Islet precursor cell (in vitro differentiated cells): ENCODE data around the gene UST.
"Not testable (repeated sequence)": the region's sequence is repeated elsewhere in the genome, so short reads cannot be mapped to it uniquely, and the experiment has no call there.

ENCODE experiments used
- DNase-seq: peaks from one replicate; pipeline ENCODE4 v3.0.0-alpha.2; 2018

Gene UST

DNA sequence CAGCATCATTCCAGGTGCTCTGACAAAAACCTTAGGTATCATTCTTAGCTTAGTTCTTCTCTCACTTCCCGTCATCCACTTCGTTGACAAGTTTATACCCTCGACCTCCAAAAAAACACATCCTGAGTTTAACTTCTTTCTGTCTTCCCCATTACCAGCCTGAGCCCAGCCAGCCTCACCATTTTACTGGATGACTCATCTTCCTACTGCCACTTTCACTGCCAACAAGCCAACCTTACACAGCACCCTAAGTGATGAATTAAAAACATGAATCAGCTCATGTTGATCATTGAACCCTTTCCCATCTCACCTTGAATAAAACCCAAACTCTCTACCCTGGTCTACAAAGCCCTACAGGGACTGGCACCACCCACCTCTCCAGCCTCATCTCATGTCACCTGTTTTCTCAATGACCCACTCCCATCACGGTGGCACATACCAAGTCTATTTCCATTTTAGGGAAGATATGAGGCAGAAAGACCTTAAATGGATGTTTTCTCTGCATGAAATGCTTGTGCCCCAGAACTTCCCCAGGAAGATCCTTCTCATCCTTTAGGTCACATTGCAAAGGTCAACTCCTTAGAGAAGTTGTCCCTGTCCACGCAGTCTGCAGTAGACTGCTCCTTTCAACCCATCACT, 9.9 kb upstream of the UST start:
- DNase-seq: no peak

DNA sequence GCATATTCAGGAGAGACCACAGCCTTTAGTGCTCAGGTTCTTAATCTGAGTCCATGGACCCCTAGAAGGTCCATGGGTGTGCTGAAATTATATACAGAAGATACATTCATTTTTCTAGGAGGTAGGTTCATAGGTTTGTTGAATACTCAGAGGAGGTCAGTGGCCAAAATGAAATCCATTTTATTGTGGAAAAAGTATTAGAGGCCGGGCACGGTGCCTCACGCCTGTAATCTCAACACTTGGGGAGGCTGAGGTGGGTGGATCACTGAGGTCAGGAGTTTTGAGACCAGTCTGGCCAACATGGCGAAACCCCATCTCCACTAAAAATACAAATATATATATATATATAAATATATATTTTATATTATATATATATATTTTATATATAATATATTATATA, 9.0 kb upstream of the UST start:
- DNase-seq: no peak

DNA sequence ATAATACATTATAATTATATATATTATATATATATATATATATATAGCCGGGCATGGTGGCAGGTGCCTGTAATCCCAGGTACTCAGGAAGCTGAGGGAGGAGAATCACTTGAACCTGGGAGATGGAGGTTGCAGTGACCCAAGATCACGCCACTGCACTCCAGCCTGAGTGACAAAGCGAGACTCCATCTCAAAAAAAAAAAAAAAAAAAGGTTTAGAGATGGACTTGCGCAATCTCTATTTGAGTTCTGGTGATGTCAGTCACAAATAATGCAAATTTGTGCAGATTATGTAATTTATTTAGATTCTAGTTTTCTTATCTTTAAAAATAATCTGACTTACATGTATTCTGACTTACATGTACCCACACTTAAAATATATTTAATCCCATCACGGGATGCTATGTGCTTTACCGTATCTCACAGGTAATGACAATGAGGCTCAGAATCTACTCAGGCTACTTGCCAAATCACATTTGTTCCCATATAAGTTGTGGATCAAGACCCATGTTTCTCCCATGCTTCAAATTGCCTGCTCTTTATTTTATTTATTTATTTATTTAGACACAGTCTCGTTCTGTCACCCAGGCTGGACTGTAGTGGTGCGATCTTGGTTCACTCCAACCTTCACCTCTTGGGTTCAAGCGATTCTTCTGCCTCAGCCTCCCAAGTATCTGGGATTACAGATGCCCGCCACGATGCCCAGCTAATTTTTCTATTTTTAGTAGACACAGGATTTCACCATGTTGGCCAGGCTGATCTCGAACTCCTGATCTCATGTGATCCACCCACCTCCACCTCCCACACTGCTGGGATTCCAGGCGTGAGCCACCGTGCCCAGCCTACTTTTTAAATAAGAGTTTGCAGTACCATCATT, 7.6 kb upstream of the UST start:
- no peak for DNase-seq

DNA sequence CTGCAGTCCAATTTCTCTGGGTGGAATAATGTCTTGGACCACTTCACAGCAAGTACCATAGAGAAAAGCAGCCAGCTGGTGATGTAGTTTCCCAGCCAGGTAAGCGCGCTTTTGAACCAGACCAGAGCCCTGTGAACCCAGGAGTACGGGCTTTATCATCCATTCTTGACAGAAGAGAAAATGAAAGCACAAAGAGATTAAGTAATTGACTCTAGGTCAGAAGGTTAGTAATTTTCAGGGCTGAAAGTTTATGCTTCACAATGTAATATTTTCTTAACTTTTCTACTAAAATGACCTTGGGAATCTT, 7.1 kb upstream of the UST start:
- DNase-seq: no peak

DNA sequence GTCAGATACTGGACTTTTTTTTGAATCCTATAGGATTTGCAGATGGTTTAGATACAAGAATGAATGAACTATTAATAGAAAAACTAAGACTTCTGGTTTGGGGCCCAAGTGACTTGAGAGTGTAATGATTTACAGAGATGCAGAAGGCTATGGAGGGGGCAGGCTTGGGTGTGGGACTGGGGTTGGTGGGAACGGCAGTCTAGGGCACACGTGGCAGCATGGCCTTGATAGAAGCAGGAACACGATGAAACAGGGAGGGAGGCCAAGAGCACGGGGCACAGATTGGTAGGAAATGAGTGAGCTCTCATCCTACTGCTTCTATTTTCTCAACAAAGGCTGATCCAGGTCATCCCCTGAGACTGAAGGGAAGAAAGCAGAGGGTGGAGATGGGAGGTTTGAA, 3.4 kb upstream of the UST start:
- DNase-seq: no peak

DNA sequence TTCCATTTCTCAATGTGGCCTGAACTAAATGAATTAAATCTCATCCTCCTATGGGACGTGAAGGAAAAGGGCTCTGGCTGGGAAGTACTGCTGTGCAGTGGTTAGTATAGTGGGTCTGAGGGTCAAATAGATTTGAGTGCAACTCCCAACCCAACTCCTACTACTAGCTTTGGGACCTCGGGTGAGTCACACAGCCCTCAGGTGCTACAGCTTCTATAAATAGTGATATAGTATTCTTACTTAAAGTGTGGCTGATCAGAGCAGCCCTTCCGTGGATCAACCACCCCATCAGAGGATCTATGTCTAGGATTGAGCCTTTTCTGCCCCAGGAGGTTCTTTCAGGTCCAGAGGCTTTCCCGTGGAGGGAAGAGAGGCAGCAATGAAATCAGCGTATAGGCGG, 904 bp upstream of the UST start:
- no peak for DNase-seq

DNA sequence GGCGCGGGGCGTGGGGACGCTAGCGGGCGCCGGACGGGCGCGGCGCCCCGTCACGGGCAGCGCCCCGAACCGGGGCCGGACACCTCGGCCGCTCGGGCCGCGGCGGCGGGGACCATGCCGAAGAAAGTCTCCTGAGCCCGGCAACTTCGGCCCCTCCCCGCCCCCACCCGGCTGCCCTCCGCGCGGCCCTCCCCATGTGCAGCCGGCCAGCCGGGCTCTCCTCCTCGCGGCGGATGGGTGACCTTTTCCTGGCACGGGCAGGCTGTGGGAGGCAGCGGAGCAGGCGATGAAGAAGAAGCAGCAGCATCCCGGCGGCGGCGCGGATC, 278 bp downstream of the UST start:
- DNase-seq: peak; percentile 74

DNA sequence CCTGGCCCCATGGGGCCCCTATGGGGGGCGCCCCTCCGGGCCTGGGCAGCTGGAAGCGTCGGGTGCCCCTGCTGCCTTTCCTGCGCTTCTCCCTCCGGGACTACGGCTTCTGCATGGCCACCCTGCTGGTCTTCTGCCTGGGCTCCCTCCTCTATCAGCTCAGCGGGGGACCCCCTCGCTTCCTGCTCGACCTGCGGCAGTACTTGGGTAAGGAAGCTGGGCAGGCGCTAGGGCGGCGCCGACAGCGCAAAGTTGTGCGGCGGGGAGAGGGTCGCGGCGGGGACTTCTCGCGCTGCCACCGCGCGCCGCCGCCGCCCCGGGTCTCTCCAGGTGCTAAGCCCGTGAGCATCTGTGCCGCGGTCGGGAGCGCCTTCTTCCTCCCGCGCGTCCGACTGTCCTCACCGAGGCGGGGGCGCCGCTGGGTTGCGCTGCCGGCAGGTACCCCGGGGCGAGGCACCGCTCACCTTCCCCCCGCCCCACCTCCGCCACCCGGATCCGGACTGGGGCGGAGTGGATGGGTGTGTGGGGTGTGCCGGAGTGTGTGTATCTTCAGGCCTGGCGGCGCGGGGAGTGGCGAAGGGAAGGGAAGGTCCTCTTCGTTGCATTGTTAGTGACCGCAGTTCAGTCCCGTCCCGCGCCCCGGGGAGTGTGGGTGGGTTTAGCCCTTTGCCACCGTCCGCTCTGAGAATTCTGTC, 788 bp downstream of the UST start:
- peak; percentile 79 for DNase-seq

DNA sequence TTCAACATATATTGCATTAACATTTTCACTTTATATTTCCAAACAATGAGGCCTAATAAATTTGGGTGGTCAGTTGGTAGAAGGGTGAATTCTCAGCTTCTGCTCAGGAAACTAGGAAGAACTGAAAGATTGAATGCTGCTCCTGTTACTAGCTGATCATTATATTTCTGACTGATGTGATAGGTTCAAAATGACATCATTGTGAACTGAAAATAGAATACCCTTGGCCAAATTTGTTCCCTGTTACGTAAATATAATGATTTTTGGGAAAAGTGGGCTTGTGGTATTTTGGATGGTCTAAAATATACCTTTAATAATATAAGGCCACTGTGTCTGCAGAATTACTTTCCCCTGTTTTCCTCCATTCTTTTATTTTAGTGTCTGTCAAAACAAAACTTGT, 2.8 kb downstream of the UST start:
- DNase-seq: no peak

DNA sequence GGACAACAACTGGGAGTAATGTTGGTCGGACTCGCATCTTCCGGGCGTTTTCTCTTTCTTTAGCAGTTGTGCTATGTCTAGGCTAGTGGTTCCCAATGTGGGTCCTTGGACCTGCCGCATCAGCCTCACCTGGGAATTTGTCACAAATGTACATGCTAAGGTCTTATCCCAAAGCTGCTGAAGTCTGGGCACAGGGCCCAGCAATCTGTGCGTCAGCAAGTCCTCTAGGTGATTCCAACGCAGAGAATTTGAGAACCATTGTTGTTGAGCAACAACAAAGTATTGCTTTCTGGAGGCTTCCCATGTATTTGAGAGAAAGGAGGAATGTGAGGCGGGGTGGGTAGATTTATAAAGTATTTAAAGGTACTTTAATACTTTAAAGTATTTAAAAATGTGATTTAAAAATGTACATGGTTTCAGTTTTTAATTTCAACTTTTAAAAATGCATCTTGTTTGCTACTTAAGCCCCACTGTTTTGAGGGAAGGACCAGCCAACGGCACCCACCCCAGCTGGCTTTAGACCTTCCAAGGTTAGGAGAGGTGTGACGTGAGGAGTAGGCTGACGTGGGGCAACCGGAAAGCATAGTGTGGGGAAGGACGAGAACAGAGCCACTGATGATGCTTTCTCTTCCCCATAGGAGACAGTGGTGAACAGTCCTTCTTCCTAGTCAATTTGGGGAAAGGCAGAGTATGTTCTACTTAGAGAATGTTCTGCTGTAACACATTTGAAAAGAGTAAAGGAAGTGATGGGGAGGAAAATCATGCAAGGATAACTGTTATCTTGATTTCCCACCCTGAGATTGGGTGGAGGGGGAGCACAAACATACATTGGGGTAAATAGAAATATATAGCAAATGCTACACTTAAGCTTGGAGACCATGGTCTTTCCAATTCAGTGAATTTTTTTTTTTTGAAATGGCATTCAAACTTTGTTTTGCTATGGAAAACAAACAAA, 4.3 kb downstream of the UST start:
- no peak for DNase-seq

DNA sequence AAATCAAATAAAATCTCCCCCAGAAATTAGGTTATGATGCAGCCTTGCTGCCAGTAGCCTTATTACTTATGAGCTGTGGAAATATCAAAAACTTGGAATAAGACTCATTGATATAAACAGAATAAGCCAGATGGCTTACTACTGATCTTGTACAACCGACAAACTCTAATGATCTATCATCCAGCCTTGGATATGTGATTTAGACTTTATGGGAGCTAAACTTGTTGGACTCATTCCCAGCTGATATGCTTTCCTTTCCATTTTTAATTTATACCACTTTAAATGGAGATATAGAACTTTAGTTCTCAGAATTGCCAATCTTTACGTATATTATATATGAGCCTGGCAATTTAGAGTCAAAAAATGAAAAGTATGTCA, 5.0 kb downstream of the UST start:
- no peak for DNase-seq

DNA sequence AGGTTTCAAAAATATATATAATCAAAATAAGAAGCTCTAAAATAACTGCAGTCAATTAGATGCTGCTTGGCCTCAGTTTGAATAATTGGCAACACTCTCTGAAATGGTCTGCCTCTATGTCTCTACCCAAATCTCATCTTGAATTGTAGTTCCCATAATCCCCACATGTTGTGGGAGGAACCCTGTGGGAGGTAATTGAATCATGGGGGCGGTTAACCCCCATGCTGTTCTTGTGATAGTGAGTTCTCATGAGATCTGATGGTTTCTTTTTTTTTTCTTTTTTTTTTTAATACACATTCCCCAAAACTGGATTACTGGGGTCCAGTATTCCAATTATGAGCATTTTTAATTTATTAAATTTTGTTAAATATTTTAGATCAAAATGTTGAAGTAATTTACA, 8.5 kb downstream of the UST start:
- DNase-seq: not testable (repeated sequence)

DNA sequence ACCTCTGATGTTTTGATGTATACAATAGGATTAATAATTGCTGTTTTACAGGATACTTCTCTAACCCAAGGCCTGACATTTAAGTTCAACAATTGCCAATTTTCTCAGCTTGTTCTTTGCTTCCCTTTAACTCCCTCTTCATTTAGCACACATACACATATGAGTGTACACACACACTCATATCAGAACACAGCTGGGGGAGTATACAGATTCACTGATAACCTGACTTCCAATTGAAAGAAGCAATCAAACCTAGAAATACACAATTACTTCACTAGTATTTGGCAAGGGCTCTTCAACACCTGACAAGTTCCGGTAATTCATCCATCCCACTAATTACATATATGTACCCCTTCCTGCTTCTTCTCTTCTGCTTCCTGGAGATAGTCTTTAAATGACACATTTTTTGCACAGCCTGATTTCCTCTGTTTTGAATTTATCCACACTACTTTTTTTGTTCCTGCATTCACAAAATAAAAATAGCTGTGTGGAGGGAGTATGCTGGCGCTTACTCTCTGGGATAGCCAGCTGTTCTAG, 11.2 kb downstream of the UST start:
- DNase-seq: no peak

DNA sequence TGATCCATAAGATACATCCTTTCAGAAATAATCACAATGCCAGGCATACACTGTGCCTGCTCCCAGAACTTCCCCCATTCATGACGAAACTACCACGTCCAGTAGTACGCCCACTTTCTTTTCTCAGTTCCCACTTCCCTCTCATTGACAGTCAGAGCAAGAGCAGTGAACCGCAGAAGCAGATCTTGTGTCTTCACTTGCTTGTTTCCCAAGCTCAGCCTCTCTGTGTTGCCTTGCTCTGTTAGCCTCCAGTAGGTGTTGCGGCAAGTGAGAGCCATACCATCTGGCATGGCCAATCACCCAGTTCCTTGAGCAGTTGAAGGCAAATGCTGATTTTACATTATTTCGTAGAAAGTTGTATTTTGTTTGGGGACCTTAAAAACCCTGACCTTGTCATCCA, 11.7 kb downstream of the UST start:
- no peak for DNase-seq

DNA sequence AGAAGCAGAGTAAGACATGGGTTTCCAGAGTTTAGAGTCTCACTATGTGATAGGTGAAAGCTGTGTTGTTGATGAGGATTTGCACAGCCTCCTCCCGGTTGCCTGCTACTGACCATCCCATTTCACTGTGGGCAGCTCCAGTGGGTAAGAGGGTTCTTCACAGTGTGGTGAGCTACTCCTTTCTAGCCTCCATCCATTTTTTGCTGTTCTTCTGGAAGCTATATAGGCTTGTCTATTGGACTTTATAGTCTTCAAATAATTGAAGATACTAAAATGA, 13.4 kb downstream of the UST start:
- no peak for DNase-seq

DNA sequence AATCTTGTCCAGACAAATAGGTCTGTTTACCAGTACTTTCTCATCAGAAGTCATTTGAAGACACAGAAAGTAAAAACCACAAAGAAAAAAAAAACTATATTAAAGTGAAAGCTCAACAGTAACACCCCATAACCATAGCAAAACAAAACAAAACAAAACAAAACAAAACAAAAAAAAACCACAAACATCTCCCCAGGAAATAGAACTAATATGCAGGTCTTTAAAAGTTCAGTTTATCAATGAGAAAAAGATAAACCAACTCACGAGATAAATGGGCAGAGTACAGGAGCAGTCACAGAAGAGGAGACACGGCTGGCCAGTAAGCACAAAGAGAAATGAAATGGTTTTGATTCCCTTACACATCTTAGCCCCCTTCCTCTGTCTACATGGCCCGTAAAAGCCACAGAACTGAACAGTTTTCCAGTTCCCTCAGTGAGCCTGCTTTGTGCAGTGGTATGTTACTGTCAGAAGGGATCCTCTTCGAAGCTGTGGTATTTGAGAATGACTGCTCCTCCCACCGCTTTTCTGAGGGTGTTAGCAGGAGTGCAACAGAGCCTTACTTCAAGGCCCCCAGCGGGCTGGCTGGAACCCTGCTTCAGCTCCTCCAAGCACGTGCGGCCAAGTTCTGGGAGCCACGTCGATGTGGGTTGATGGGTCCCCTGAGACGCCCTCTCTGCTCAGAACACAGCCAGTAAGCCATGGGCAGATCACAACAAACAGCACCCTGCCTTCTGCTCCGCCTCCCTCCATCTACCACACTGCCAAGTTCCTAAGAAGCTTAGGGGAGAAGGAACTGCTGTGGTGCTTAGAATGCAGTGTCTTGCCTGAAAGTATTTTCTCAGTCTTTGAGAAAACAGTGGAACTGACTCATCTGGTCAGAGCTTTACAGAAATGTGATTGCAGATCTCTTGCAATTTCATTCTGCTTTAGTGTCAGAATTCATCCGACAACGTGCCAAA, 14.0 kb downstream of the UST start:
- DNase-seq: peak; percentile 84

DNA sequence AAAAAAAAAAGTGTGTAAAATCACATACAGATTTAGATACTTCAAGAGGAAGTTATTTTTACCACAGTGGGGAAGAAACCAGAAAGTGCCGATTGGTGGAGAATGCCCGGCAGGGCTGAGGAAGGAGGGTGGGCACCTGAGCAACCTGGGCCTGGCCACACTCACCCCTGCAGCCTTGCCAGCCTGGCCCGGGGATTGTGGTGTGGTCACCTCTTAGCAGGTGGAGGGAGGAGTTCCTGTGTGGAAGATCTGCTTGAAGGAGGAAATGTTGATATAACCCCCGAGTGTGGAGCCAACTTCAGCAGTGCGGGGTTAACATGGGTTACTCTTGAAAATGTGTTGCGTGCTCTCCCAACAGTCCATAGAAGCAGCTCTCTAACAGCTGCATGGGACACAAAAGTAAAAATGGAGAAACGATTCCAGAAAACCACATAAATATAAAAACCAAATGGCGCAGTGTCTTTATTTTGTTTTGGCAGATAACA, 14.7 kb downstream of the UST start:
- DNase-seq: no peak

DNA sequence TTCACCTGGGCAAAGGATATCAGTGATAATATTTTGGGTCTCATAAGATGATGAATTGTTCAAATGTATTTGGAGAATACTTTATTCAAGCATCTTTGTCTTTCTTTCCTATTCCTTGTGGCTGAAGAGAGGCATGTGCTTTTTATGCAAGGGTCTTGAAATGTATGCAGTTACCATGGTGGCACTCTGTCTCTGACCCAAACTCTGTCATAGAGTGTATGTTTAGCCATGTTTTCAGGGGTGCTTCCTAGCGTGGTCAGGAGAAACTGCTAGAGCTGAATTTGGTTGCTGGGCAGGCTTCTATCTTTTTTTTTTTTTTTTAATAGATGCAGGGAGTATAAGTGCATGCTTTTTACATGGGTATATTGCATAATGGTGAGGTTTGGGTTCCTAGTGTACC, 15.4 kb downstream of the UST start:
- no peak for DNase-seq

DNA sequence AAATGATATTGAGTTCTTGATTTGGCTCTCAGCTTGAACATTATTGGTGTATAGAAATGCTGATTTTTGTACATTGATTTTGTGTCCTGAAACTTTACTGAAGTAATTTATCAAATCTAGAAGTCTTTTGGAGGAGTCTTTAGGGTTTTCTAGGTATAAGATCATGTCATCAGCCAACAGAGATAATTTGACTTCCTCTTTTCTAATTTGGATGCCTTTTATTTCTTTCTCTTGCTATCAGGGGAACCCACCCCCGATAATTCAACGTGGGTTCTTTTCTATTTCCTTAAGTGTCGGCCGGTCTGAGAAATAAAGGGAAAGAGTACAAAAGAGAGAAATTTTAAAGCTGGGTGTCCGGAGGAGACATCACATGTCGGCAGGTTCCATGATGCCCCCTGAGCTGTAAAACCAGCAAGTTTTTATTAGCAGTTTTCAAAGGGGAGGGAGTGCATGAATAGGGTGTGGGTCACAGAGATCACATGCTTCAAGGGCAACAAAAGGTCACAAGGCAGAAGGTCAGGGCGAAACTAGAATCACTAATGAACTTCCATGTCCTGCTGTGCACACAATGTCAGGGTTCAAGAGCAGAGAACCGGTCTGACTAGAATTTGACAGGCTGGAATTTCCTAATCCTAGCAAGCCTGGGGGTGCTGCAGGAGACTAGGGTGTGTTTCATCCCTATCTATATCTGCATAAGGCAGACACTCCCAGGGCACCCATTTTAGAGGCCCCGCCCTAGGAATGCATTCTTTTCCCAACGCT, 17.6 kb downstream of the UST start:
- not testable (repeated sequence) for DNase-seq

DNA sequence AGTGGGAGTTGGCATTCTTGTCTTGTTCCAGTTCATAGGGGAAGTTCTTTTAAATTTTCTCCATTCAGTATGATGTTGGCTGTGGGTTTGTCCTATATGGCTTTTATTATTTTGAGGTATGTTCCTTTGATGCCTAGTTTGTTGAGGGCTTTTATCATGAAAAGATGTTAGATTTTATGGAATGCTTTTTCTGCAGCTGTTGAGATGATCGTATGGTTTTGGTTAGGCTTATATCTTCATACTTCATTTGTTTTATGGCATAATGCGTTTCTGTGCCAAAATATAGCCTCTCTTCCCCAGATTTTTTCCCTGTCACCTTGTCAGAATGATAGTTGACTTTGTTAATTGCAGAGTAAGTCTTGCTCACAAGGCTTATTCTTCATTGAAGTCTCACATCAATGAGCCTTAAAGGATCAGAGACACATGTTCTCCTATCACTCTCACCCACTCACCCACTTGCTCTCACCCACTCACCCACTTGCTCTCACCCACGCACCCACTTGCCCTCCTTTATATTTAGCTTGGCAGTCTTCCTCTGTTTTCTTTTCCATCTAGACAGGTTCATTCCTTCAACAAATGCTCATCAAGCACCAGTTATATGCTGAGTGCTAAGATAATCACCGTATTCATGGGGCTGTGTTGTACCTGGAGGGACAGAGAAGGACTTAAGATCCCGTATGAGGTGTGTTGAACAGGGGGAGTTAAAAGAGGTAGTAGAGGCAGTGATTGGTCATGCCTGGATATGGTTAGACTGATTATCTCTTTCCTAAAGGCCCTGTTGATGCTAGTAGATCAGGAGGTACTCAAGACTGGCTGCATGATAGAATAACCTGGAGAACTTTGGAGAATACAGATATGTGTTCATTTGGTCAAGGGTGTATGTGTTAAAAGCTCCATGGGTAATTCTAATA, 19.3 kb downstream of the UST start:
- no peak for DNase-seq
